ENCODE data around the gene CREBRF.

The CREBRF gene

GRCh38 chr5:173158366-173158765 lies 102.2 kb downstream of the CREBRF start:
- no peak for DNase-seq

DNA sequence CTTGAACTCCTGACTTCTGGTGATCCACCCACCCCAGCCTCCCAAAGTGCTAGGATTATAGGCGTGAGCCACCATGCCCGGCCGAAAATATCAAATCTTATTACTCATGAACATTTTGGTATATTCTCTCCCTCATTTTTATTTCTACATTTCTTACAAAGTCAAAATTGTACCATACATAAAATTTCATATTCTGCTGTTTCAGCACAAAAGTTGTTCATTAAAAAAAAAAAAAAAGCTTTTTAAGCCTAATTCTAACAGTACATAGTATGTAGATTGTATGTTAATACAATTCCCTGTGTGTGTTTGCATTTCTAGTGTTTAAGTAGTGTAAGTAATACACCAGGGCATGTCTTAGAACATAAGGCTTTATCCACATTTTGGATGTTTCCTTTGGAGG lies 103.1 kb downstream of the CREBRF start:
- DNase-seq, result no peak

GRCh38 chr5:173161148-173161547 lies 105.0 kb downstream of the CREBRF start:
- no peak for DNase-seq

DNA sequence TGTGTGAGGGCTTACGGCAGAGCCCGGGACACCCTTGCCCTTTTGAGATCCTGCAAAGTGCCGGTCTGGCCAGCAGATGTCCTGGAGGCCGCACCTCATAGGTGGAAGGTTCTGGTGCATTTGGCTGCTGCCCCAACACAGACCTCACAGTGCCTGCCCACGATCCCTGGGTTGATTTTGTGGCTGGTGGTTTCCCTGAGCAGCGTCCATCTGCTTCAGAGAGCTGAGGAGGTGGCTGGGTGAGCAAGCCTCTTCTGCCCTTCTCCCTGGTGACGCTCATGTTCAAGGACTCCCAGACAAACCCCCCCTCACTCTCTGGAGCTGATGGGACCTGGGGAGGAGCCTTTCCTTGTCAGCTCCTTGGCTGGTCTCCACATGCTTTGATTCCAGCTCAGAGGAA lies 107.1 kb downstream of the CREBRF start:
- DNase-seq, result no peak

- no peak for DNase-seq
Observed at GRCh38 chr5:173165177-173166016, 109.2 kb downstream of the CREBRF start.

DNA sequence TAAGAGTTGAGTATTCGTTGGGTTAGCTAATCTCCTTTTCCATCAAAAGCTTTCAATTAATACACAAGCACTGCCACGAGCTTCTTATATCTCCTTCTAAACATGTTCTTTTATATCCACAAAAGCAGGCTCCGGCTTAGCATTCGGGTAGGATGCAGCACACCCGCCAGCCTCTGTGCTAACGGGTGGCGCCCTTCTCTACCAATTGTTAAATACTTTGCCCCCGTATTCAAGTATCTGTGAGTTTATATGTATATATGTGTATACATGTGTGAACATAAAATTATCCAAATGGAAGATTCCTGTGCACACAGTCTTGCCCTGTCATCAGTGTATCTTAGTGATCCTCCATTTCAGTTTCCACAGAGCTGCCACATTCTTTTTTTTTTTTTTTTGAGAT lies 116.0 kb downstream of the CREBRF start:
- DNase-seq, result no peak

GRCh38 chr5:173175523-173175922 lies 119.4 kb downstream of the CREBRF start:
- DNase-seq, result peak; percentile 38

DNA sequence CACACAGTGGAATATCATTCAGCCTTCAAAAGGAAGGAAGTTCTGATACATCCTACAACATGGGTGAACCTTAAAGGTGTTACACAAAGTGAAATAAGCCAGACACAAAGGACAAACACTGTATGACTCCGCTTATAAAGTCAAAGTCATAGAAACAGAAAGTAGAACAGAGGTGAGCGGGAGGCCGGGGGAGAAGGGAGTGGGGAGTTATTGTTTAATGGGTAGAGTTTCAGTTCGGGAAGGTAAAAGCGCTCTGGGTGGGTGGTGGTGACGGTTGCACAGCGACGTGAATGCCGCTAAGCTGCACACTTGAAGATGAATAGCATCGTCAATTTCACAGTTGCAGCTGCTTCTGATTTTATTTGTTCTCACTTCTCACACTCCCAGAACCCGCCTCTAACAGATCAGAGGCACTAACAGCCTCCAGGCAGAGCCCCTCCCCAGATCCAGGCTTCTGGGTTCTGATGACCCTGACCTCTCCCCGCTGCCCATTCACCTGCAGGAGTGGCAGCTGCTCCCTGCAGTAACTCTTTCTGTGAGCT lies 122.3 kb downstream of the CREBRF start:
- DNase-seq, result no peak

DNA sequence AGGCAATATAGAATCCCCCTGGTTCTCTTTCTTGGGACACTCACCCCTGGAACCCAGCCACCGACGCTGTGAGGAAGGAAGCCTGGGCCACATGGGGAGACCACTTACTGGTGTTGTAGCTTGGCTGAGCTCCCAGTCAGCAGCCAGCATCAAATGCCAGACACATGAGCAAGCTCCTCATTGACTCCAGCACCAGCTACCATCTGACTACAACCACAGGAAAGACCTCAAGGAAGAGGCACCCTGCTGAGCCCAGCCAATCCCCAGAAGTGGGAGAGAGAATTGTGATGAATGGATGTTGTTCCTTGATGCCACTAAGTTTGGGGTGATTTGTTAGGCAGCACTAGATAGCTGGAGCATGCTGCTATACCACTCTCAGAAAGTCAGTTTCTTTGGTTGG lies 124.2 kb downstream of the CREBRF start:
- DNase-seq, result no peak

DNA sequence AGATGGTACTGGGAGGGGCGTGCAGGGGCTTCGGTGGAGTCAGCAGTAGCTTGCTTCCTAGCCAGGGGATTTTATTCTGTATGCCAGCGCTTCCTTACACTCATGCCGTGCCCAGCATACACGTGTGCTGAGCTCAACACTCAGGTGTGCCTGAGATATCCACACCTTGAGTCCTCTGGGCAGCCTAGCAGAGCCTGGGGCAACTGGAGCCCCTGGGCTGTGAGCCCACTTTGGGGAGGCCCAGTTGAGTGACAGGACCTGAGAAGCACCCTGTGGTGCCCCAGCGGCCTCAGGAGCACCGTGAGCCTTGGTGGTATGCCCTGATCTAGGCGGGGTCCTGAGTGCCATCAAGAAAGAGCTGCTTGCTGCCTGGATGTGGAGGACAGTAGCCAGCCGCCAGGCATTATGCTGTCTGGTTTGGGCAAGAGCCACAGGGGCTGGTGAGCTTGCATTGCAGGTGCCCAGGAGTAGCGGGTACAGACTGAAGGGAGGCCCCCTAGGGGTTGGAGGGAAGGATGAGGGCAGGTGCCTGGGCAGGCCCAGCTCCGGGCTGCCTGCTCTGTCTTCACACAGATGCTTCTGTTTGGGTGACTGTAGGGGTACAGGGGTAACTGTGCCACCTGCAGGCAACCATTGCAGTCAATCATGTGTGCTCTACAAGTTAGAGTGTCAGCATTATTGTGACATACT lies 131.0 kb downstream of the CREBRF start:
- no peak for DNase-seq

DNA sequence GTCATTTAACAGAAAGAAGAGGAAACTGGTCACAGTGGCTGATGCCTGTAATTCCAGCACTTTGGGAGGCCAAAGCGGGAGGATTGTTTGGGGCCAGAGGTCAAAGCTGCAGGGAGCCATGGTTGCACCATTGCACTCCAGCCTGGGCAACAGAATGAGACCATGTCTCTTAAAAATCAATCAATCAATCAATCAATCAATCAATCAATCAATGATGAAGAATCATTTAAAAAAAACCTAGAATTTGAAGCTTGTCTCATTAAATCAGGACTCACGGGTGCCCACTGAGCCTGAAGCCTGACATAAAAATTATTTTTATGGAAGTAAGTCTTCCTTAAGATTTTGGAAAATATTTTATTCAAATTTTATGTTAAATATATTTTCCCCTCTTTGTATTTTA lies 132.1 kb downstream of the CREBRF start:
- DNase-seq, result no peak
